NCI-H2227 (cell line): Measurements from ENCODE around the gene AFF3.
"Not testable (repeated sequence)": the region's sequence is repeated elsewhere in the genome, so short reads cannot be mapped to it uniquely, and the experiment has no call there.

ENCODE experiments used
- DNase-seq: peaks from one replicate; lab custom pipeline; 2025; ENCODE audit not compliant: unreplicated experiment; lab: John Stamatoyannopoulos, UW

Gene AFF3, protein sequence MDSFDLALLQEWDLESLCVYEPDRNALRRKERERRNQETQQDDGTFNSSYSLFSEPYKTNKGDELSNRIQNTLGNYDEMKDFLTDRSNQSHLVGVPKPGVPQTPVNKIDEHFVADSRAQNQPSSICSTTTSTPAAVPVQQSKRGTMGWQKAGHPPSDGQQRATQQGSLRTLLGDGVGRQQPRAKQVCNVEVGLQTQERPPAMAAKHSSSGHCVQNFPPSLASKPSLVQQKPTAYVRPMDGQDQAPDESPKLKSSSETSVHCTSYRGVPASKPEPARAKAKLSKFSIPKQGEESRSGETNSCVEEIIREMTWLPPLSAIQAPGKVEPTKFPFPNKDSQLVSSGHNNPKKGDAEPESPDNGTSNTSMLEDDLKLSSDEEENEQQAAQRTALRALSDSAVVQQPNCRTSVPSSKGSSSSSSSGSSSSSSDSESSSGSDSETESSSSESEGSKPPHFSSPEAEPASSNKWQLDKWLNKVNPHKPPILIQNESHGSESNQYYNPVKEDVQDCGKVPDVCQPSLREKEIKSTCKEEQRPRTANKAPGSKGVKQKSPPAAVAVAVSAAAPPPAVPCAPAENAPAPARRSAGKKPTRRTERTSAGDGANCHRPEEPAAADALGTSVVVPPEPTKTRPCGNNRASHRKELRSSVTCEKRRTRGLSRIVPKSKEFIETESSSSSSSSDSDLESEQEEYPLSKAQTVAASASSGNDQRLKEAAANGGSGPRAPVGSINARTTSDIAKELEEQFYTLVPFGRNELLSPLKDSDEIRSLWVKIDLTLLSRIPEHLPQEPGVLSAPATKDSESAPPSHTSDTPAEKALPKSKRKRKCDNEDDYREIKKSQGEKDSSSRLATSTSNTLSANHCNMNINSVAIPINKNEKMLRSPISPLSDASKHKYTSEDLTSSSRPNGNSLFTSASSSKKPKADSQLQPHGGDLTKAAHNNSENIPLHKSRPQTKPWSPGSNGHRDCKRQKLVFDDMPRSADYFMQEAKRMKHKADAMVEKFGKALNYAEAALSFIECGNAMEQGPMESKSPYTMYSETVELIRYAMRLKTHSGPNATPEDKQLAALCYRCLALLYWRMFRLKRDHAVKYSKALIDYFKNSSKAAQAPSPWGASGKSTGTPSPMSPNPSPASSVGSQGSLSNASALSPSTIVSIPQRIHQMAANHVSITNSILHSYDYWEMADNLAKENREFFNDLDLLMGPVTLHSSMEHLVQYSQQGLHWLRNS (N-terminal part only)

DNA sequence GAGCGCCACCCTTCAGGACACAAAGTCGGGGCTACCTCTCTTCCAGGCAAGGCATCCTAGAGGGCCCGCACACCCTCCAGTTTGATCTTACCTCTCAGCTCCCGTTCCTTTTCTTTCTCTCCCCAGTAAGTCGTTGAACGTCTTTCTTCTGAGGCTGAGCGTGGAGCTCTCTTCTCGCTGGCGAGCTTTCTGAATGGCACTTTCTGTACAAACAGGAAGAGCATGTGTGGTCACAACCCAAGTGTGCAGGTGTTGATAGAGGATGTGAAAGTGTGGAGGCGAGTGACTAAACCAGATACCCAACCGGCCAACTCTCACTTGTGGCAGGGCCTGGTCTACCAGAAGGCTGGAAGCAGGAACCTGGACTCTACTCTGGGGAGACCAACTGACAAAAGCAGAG, at the start of gene AFF3:
AFF3 (minus strand) TSS at position 198 of the 400 bp plus-strand sequence. CDS start 38,136 bp downstream, outside the sequence.
- DNase-seq: no peak

DNA sequence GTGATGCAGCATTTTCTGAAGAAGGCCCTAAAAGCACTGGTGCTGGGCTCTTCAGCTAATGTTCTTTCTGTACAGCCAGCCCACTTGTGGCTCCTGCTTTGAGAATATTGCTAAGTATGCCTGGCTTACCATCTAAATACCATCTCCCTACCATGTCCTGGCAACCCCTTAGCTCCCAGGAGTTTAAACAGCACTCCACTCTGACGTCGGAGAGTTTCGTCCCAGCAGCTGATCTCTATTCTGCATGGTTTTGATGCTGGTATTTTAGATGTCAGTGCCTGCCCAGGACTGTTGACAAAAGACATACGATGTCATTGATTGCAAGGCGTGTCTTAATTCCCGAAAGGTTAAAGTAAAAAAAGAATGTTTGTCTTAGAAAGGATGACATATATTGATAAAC, 47.0 kb upstream of the AFF3 start:
- DNase-seq: no peak

DNA sequence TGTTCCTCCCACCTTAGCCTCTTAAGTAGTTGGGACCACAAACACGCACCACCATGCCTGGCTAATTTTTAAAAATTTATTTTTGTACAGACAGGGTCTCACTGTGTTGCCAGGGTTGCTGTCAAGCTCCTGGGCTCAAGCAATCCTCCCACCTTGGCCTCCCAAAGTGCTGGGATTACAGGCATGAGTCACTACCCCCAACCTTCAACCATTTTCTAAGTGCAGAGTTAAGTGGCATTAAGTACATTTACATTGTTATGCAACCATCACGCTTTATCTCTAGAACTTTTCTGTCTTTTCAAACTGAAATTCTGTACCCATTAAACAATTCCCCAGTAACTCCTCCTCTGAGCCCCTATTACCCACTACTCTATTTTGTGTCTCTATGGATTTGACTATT, 45.9 kb upstream of the AFF3 start:
- DNase-seq: no peak

DNA sequence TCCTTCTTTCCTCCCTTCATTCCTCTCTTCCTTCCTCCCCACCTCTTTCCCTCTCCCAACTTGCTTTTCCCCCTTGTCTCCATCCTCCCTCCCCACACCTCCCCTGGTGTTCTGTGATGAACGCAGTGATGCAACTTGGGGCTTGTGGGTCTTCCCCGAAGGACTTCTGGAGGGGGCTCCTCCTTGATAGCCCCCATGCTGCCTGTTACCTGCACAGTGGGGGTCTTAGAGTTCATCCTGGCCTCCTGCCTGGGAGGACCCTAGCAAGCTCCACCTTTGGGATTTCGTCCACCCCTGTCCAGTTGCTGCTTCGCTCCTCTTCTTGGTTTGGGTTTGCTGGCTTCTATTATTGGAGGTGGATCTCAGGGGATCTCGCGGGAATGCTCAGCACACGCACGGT, 43.7 kb upstream of the AFF3 start:
- DNase-seq: no peak

DNA sequence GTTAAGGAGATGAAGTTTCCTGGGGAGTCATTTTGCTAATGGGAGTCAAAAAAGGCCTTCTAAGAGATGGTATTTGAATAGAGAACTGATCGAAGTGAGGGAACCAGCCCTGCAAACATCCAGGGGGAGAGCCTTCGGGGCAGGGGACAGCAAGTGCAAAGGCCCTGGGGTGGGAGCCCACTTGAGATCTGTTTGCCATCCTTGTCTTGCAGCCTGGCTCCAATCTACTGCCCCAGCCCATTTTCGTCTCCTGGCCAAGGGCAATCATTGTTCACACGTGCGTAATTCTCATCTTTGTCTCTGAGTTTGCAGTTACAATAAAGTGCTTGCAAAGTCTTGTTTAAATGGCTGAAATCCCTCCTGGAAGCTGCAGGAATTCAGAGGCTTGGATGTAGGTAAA, 43.1 kb upstream of the AFF3 start:
- no peak for DNase-seq

DNA sequence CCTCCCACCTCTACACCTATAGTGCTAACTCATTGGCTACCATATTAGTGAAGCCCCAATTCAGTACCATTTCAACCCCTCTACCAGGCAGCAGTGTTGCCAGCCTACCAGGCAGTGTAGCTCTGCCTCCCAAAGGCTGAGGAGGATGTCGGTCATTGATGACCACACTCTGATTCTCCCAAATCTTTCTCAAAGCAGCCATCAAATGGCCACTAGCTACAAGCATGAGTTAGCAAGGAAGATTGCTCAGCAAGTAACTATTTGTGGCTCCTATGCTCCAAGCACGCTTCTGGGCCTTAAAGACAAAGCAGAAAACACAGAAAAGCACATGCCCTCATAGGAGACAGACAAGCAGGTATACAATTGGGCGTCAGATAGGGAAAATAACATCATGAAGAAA, 42.7 kb upstream of the AFF3 start:
- DNase-seq: no peak

DNA sequence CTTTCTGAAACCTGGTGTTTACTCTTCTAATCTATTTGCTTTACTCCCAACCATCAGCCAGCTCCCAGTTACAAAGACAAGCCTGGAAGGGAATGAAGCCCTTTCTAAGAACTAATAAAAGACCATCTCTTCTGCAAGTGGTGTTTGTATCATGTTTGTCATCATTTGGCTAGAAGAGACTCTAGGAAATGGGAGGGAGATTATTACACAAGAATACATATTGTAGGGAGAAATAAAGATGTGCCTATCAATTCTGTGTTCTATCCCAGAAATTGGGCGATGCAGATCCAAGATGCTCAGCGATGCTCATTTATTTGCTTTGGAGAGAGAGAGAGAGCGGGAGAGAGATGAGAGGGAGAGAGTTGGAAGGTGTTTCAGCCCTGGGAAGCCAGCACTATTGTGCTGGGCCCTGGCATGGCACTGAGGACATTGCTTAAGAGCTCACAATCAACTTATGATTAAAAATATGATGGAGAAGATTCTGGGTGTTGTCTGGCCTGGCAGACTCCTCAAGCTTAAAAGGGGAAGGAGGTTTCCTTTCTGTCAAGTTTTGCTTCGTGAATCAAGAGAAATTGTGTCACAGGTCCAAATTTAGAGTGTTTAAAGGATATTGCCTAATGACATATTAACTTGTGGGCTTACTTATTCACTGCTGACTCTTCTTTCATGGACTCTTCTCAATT, 41.8 kb upstream of the AFF3 start:
- no peak for DNase-seq

DNA sequence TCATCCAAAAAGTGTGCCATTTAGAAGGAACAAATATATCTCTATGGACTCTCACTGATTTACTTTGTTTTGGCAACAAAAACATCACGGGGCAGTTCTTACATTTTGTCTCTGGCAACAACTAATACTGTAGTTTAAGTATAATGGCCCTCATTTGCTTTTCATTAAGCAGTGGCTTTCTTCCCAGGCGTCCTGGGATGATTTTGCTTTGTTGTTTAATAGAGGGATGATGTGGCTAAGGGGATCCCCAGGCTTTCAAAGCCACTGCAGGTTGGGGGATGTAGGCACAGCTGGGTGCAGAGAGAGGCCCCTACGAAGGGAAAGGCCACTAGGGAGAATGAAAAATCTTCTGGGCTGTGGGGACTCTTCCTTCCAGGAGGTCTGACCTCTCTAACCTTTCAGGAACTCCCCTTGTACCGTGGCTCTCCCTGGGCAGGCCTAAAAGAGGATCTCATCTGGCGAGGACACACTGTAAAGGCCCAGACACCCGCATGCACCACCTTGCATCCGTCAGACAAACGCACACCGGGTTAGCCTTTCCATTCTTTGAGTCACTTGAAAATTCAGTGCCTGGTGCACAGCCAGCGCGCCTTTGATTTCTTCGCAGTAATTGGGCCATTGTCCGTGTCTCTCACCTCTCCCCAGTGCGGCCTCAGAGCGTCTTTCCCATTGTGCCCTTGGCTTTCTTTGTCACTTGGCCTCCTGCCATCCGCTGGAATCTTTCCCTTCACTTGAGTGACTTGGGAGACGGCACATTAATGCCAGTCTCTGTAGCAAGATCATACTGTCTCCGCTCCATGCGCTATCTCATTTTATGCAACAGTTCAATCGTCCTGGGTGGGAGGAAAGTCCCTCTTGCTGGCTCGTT, 40.3 kb upstream of the AFF3 start:
- peak; percentile 48 for DNase-seq

DNA sequence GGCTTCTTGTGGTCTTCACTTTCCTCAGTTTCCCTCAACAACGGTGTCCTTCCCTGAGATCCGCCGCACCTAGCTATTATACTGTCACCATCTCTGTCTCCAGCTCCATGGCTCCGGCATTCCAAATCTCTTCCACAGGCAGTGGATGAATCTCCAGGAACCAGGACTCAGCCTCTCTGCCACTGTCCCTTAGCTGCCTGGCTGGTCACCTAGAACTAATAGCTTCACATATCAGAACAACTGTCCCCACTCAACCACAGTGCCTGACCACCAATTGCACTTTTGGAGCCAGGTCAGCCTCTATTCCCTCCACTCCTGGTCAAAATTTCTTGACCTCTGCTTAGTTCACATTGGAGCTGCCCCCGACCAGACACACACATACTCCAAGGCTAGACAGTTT, 38.1 kb upstream of the AFF3 start:
- DNase-seq: no peak

DNA sequence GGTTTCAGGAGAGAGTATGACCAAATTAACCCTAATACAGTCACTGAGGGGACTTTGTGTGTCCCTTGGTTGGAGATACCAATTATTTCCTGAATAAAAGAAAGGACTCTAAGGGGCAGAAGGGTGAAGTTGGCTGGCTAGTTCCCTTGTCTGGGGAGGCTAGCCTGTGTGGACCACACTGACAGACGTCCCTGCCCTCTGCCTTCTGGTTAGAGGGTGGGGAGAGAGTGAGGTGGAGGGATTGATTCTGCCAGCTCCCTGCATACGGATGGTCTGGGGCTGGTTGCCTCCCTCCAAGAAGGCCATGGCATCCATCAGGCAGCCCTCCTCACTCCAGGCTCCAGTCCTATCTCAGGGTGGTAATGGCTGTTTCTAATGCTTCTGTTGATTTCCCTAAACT, 37.4 kb upstream of the AFF3 start:
- DNase-seq: no peak

DNA sequence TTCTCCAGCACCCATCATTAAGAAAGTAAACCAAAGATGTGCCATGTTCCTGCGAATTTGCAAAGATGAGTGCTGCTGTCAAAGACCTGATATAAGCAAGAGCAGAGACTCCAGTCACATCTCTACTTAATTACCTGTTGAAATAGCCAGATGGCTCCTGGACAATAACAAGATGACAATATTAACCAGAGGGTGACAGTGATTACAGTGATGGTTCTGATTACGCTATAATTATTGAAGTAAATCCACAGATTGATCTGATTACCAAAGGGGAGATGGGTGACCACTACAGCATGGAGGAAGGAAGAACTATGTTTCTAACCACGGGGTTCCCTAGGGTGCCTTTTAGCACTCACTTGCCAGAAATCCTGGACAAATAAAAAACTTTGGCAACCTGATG, 36.5 kb upstream of the AFF3 start:
- DNase-seq: no peak

DNA sequence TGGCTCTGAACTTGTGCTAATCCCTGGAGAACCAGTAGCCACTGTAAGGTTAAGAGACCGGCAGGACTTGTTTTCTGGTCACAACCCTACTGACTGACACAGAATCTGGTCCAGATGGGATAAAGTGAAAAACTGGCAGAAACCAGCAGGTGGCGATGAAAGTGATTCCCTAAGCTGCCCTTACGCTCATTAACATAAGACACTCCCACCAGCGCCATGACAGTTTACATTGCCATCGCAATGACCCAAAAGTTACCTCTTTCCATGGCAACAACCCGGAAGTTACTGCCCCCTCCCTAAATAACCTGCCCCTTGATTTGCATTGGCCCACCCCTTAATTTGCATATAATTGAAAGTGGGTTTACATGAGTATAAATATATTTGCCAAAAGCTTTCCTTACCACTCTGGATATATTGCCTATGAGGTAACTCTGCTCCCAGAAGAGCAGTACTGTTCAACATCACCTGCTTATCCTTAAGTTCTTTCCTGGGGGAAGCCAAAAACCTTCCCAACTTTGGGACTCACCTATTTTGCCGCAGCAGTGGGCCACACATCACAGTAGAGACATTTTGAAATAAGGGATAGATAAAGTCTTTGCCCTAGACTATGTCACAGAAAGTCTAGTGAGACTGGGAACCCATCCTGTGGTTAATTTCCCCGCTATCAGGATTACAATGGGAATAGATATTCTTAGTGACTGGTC, 35.8 kb upstream of the AFF3 start:
- DNase-seq: peak; percentile 71

DNA sequence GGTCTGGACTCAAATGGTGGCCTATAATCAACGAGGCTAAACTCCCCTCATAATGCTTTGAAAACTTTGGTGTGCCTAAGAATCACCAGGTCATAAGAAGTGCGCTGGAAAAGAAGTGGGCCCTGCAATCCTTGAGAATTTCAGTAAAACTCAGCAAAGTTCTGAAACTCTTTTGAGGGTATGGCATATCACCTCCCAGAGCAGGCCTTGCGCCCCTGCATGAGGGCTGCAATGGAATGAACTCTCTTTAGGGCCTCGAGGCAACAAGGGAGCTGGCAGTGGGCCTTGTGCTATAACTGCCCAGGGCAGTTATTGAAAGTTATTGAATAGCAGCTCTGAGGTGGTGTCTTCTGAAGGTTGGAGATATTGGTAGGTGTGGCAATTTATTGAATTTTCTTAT, 34.5 kb upstream of the AFF3 start:
- no peak for DNase-seq

DNA sequence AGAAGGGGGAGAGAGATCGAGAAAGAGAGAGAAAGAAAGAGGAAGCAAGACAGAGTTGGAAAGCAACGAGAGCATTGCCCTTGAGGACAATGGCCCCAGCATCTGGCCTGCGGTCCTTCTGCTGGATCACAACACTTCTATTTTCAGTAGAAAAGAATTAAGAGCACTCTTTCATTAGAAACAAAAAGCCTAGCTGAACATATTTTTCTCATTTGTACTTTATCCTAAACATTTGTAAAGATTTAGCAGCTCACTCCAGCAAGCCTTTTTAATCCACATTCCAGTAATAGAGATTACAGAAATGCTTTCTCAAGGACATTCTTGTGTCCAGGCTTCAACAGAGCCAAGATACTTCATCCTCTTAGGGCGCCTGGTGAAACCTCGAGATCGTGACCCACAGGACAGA, 31.6 kb upstream of the AFF3 start:
- DNase-seq: no peak

DNA sequence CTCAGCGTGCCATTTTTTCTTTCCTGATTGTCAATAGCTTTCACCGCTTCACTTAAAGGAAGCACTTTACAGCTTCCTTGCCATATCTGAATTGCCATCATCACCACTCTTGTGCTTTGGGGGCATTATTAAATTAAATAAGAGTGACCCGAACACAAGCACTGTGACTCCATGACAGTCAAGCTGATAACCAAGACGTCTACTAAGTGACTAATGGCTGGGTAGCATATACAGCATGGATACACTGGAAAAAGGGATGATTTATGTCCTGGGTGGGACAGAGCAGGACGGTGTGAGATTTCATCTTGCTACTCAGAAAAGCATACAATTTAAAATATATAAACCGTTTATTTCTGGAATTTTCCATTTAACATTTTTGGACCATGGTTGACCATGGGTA, 24.3 kb upstream of the AFF3 start:
- DNase-seq: peak; percentile 20

DNA sequence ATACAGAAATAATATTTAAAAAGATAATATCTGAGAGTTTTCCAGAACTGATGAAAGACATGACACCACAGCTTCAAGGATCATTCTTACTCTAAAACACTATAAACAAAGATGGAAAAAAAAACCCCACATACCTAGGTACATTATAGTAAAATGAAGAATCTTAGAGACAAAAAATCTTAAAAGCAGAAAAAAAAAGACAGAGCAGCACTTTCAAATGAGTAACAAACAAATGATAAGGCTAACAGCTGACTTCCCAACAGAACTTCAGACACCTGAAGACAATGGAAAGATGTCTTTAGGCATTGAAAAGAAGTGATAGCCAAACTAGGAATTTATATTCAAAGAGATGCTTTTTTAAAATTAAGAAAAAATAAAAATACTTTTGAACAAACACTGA, 21.2 kb upstream of the AFF3 start:
- no peak for DNase-seq

DNA sequence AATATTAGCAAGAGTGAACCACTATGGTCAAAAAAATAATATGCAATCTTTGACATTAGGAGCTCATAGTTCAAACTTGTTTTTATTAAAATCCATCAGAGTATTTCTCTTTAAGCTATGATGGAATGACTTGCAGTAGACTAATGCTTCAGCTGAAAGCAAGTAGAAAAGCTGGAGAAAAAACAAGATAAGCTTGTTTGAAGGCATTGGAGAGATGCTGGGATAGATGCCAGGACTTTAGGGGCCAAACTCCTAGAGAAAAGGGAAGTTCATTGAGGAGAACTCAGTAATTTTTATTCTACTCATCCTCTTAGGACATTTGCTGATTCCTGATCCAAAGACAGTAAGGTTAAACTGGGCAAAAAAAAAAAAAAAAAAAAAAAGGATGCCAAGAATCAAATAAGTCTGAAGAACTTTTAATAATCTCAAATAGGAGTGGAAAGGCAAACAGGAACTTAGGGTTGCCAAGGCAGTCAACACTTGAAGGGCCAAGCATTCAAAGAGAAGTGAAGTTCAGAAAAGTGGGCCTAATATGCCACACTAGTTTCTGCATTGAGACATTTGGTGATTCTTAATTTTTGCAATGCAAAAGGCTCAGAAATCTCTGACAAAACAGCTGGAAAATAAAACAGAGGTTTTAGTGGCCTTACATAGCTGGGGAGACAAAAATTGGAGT, 19.7 kb upstream of the AFF3 start:
- DNase-seq: no peak

DNA sequence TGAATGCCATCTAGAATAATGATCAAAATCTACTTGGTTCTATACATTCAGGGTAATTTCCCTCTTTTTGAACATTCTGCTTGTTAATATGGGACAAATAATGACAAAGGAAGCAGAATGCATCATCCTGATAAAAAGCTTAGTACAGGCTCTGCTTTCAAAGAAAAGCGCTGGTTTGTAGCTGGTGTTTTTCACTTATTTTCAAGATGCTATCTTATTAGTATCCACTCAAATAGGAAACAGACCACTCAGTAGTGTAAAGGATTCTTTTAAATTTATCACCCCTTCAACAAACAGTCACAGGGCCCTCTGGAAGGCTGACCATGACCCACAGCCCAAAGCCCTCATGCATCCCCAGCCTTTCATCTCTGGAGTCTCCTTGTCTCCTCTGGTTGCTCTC, 18.0 kb upstream of the AFF3 start:
- DNase-seq: no peak

DNA sequence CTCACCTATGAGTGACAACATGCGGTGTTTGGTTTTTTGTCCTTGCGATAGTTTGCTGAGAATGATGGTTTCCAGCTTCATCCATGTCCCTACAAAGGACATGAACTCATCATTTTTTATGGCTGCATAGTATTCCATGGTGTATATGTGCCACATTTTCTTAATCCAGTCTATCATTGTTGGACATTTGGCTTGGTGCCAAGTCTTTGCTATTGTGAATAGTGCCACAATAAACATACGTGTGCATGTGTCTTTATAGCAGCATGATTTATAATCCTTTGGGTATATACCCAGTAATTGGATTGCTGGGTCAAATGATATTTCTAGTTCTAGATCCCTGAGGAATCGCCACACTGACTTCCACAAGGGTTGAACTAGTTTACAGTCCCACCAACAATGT, 9.4 kb upstream of the AFF3 start:
- not testable (repeated sequence) for DNase-seq
